Measurements from ENCODE around the gene KDM2B. TPM values are rescaled to one million over a fixed set of nuclear protein-coding genes. Genes with fewer than 3 reads are reported as not detected.

Gene KDM2B
- total RNA-seq, 1 experiment from 2014 or later, result 24.7 TPM

DNA sequence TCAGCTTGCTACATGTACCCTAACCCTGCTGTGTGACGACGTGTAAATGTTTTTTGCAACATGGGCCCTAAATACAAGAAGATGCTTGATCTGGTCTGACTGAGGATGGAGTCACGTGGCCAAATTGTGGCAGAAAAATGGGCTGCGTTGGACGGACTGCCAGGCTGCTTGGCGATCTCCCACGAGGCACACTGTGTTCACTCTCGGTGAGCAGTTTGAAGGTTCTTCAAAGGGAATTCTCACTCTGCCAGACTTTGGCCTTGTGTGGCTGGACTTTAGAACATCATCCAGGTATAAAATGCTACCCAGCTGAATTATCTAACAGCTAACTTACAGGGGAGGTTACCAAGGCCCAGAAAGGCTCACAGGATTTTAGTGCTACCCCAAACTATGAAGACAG lies 85.1 kb downstream of the KDM2B start:
- no peak for DNase-seq
- no TSS peak for BruUV-seq (replicated peaks)
- Mint-ChIP-seq H3K9me3 (ENCODE audit: low read depth, unreplicated experiment) (no peaks in the 10 kb centered on the region), H3K27ac (ENCODE audit: unreplicated experiment) (no peak overlapping the region), H3K4me1 (ENCODE audit: low read depth, unreplicated experiment) (no peaks in the 10 kb centered on the region), H3K36me3 (ENCODE audit: insufficient read depth, unreplicated experiment) (no peaks in the 10 kb centered on the region), H3K4me3 (ENCODE audit: low read depth, unreplicated experiment) (no peak overlapping the region), H3K27me3 (ENCODE audit: unreplicated experiment) (no peaks in the 10 kb centered on the region)
- CTCF ChIA-PET, result interaction anchor here (0.6 kb wide), 1 partner anchor 186 kb away, joined by 3 read pairs; no protein-coding TSS in a partner anchor
- TF ChIP-seq, protein P1, sequence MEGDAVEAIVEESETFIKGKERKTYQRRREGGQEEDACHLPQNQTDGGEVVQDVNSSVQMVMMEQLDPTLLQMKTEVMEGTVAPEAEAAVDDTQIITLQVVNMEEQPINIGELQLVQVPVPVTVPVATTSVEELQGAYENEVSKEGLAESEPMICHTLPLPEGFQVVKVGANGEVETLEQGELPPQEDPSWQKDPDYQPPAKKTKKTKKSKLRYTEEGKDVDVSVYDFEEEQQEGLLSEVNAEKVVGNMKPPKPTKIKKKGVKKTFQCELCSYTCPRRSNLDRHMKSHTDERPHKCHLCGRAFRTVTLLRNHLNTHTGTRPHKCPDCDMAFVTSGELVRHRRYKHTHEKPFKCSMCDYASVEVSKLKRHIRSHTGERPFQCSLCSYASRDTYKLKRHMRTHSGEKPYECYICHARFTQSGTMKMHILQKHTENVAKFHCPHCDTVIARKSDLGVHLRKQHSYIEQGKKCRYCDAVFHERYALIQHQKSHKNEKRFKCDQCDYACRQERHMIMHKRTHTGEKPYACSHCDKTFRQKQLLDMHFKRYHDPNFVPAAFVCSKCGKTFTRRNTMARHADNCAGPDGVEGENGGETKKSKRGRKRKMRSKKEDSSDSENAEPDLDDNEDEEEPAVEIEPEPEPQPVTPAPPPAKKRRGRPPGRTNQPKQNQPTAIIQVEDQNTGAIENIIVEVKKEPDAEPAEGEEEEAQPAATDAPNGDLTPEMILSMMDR (IDR thresholded peaks at IDR 0.05; ENCODE audit: unreplicated experiment), result no peak
- intact Hi-C loops (cut with micrococcal nuclease; ENCODE audit: unreplicated experiment), result no loop called here

DNA sequence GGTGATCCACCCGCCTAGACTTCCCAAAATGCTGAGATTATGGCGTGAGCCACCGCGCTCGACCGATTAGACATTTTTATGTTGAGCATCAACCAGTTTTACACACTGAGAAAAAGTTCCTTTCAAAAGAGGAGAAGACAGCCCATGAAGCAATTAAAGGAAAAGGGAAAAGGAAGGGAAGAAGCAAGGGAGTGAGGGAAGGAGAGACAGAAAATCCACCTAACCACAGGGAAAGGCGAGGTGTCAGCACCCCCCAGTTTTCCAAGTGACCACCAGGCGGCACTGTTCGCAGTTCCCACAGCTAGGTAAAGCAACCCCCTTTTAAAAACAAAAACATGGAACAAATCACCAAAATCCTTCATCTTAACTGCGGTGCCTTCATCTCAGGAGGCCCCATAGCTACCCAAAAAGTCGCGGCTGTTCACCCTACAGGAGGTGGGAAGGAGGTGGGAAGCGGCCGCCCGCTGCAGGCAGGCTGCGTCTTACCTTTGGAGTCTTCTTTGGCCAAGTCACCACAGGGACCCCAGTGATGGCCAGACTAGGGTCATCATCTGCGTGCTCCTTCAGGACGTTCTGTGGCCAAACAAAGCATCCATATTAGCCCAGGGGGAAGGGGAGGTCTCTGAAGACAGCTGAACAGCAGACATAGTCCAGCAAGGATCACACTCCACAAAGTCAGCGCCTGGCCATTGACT lies 86.6 kb downstream of the KDM2B start:
- Mint-ChIP-seq H3K9me3 (ENCODE audit: low read depth, unreplicated experiment) (no peaks in the 10 kb centered on the region), H3K27ac (ENCODE audit: unreplicated experiment) (no peak overlapping the region), H3K4me1 (ENCODE audit: low read depth, unreplicated experiment) (no peaks in the 10 kb centered on the region), H3K36me3 (ENCODE audit: insufficient read depth, unreplicated experiment) (no peaks in the 10 kb centered on the region), H3K27me3 (ENCODE audit: unreplicated experiment) (no peaks in the 10 kb centered on the region), H3K4me3 (ENCODE audit: low read depth, unreplicated experiment) (no peak overlapping the region)
- CTCF ChIA-PET, result interaction anchor here (1.0 to 1.3 kb wide), 3 partner anchors 9 to 174 kb away, joined by 4 read pairs; no protein-coding TSS in a partner anchor
- no TSS peak for BruUV-seq (replicated peaks)
- intact Hi-C loops (cut with micrococcal nuclease; ENCODE audit: unreplicated experiment), result no loop called here
- peak; percentile 68 for DNase-seq
- TF ChIP-seq, protein P1 (IDR thresholded peaks at IDR 0.05; ENCODE audit: unreplicated experiment), result peak; percentile 95

DNA sequence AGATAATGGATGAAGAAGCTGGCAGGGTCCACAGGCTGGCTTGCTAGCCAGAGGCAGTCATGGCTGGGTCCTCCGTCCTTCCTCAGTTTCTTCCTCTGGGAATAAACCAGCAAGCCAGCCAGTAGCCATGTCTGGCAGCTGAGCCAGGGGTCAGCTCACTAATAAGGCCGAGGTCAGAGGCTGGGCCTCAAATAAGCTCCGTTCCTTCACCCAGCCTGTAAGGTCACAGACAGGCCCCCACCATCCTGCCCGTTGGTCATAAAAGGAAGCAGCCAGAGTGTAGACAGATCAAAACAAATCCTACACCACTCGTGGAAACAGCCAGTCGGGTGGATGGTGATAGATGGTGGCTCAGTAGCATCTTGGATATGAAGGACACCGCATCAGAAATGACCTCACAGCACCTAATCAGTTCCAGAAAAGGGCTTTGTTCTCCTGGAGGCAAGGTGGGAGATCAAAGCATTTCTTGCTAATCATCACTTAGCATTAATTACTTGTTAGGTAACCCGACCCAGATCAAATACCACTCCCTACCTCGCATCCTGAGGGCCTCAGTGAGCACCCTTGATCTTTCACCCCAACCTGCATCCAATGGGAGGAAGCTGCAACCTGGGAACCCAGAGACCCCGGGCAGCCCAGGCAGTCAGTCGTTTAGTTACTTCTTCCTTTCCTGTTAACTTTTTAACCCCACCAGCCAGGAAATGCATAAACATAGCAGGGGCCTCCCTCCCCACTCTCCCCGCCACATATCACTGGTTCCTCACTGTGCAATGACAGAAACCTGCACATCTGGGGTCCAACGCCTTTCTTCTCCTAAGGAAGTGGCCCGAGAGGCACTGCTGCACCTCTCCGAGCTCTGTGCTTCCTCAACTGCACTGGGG lies 90.2 kb downstream of the KDM2B start:
- no peak for DNase-seq
- Mint-ChIP-seq H3K27ac (ENCODE audit: unreplicated experiment) (no peak overlapping the region), H3K36me3 (ENCODE audit: insufficient read depth, unreplicated experiment) (no peaks in the 10 kb centered on the region), H3K4me1 (ENCODE audit: low read depth, unreplicated experiment) (no peaks in the 10 kb centered on the region), H3K9me3 (ENCODE audit: low read depth, unreplicated experiment) (no peaks in the 10 kb centered on the region), H3K4me3 (ENCODE audit: low read depth, unreplicated experiment) (no peak overlapping the region), H3K27me3 (ENCODE audit: unreplicated experiment) (no peaks in the 10 kb centered on the region)
- intact Hi-C loops (cut with micrococcal nuclease; ENCODE audit: unreplicated experiment), result no loop called here
- BruUV-seq (replicated peaks), result no TSS peak
- TF ChIP-seq, protein P1 (IDR thresholded peaks at IDR 0.05; ENCODE audit: unreplicated experiment), result no peak
- CTCF ChIA-PET, result no interaction called here

DNA sequence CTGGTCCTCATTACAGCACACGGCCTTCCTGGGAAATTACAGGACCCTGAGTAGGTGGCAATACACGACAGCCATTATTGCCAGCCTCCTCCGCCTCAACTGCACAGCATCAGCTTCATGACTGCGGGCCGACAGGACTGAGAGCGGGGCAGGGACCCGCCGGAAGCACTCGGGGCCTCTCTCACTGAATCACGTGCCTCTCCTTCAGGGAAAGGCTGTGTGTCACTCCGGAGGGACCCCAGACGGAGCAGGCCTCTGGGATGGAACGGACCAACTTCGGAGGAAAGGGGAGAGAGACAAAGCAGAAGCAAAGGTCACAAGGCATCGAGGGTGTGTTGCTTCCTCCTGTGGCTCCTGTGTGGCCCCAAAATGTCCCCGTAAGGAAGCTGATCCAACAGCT lies 90.9 kb downstream of the KDM2B start:
- no peak overlapping the region for H3K27ac Mint-ChIP-seq (ENCODE audit: unreplicated experiment)
- H3K4me1 Mint-ChIP-seq (ENCODE audit: low read depth, unreplicated experiment), result no peaks in the 10 kb centered on the region
- no peaks in the 10 kb centered on the region for H3K36me3 Mint-ChIP-seq (ENCODE audit: insufficient read depth, unreplicated experiment)
- TF ChIP-seq, protein P1 (IDR thresholded peaks at IDR 0.05; ENCODE audit: unreplicated experiment), result no peak
- DNase-seq, result no peak
- no peak overlapping the region for H3K4me3 Mint-ChIP-seq (ENCODE audit: low read depth, unreplicated experiment)
- H3K27me3 Mint-ChIP-seq (ENCODE audit: unreplicated experiment), result no peaks in the 10 kb centered on the region
- CTCF ChIA-PET, result no interaction called here
- intact Hi-C loops (cut with micrococcal nuclease; ENCODE audit: unreplicated experiment), result no loop called here
- no TSS peak for BruUV-seq (replicated peaks)
- no peaks in the 10 kb centered on the region for H3K9me3 Mint-ChIP-seq (ENCODE audit: low read depth, unreplicated experiment)
